PC-3 (cell line): ENCODE results near the gene PPM1F.
A peak's percentile ranks its signal among the peaks of the same experiment; 100 is the strongest.

Experiments
- EZH2phosphoT487 ChIP-seq: fragments of 300-600 bp; sonication (generic); IDR thresholded peaks from 2 replicates; pipeline ENCODE4 v1.6.1; 2018; ENCODE audit warnings: mild to moderate bottlenecking, antibody characterized with exemption, low read length, borderline replicate concordance
- TF ChIP-seq, protein P1 (sequence below): fragments of 300-600 bp; sonication (generic); conservative IDR thresholded peaks from 2 replicates; pipeline ENCODE4 v1.5.1; 2017; ENCODE audit warnings: antibody characterized with exemption, low read depth, mild to moderate bottlenecking, low read length

DNA sequence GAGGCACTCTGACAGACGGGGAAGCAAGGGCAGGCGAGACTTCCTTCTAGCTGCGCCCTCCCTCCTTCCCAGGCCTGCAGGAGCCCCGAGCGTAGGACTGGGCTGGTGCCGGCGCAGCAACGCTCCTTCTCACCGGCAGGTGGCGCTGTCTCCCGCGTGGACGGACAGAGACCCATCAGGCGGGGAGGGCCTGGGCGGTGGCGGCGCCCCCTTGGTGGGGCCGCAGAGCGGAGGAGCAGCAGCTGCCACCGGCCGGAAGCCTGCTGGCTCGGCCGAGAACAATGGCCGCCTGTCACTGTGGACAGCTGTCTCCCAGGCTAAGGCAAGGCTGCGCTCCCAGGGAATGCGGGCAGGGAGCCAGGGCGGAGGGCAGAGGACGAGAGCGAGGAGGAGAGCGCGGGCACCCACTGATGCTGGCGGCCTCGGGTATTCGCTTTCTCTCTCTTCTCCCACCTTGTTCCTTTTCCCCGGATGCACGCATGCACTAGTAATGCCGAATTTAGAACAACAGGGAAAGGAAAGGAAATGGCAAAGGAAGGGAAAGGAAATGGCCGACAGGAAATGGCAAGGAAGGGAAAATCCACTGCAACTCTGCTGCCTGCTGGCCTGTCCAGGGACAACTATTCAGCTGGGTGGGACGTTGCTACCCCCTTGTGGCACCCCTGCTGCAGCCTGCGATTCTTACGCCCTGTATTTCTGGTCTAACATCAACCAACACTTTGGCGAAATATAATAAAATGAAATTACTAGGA lies 14.4 kb downstream of the PPM1F start:
- TF ChIP-seq, protein P1, sequence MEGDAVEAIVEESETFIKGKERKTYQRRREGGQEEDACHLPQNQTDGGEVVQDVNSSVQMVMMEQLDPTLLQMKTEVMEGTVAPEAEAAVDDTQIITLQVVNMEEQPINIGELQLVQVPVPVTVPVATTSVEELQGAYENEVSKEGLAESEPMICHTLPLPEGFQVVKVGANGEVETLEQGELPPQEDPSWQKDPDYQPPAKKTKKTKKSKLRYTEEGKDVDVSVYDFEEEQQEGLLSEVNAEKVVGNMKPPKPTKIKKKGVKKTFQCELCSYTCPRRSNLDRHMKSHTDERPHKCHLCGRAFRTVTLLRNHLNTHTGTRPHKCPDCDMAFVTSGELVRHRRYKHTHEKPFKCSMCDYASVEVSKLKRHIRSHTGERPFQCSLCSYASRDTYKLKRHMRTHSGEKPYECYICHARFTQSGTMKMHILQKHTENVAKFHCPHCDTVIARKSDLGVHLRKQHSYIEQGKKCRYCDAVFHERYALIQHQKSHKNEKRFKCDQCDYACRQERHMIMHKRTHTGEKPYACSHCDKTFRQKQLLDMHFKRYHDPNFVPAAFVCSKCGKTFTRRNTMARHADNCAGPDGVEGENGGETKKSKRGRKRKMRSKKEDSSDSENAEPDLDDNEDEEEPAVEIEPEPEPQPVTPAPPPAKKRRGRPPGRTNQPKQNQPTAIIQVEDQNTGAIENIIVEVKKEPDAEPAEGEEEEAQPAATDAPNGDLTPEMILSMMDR, result peak; percentile 78
- no peak for TF ChIP-seq EZH2phosphoT487
